PC-9 (cell line): ENCODE results near the gene OR1Q1. TPM values are rescaled to one million over a fixed set of nuclear protein-coding genes. Genes with fewer than 3 reads are reported as not detected.

Source experiments
- Bru-seq: library from RNA; stranded (reverse); fragments of 400-500 nt; gene quantifications from one replicate; lab custom pipeline; 2021; lab: Mats Ljungman, UMichigan
- BruChase-seq, 2 experiments: library from RNA; stranded (reverse); fragments of 400-500 nt; gene quantifications; one replicate each; lab custom pipeline; 2021; lab: Mats Ljungman, UMichigan
- BruUV-seq: library from RNA; stranded (reverse); fragments of 400-500 nt; replicated peaks from 2 replicates; lab custom pipeline; 2021; lab: Mats Ljungman, UMichigan
- CTCF ChIA-PET: fragments of 300-600 bp; sonication (Branson Sonifier 250); formaldehyde crosslinking; loops from one replicate; lab custom pipeline; 2022; ENCODE audit warnings: antibody characterized with exemption; lab: Charles Lee
- POLR2A ChIA-PET: fragments of 300-600 bp; sonication (Branson Sonifier 250); formaldehyde crosslinking; loops from one replicate; lab custom pipeline; 2022; ENCODE audit warnings: antibody characterized with exemption; ENCODE audit not compliant: unreplicated experiment; lab: Charles Lee
- DNase-seq, 2 experiments: peaks; one replicate each; pipeline versions ENCODE4 v3.0.0 to v3.0.0-alpha.2; 2015 to 2022; ENCODE audit warnings: mixed read lengths in 1 of 2
- H2AFZ ChIP-seq: fragments of 200-600 bp; sonication (generic); 2 replicates; pipeline ENCODE4 v1.8.1; 2017; ENCODE audit warnings: antibody characterized with exemption
- H3F3A ChIP-seq: fragments of 200-600 bp; sonication (generic); 2 replicates; pipeline ENCODE4 v1.8.1; 2017; ENCODE audit warnings: antibody characterized with exemption, mild to moderate bottlenecking, low read depth; ENCODE audit not compliant: insufficient read depth
- H3K27ac ChIP-seq: fragments of 200-600 bp; sonication (generic); 2 replicates; pipeline ENCODE4 v1.6.1; 2016; ENCODE audit warnings: mixed run types
- H3K27me3 ChIP-seq: fragments of 200-600 bp; sonication (generic); 2 replicates; pipeline ENCODE4 v1.6.1; 2016; ENCODE audit warnings: low read depth, mixed run types; ENCODE audit not compliant: insufficient read depth
- H3K36me3 ChIP-seq: fragments of 200-600 bp; sonication (generic); 2 replicates; pipeline ENCODE4 v1.6.1; 2016; ENCODE audit warnings: low read depth, mixed run types
- H3K4me1 ChIP-seq: fragments of 200-600 bp; sonication (generic); replicated peaks from 2 replicates; pipeline ENCODE4 v1.6.1; 2016; ENCODE audit warnings: mixed run types; ENCODE audit not compliant: insufficient read depth
- H3K4me2 ChIP-seq: fragments of 200-600 bp; sonication (generic); 2 replicates; pipeline ENCODE4 v1.6.1; 2017; ENCODE audit warnings: mixed run types
- H3K4me3 ChIP-seq: fragments of 200-600 bp; sonication (generic); 2 replicates; pipeline ENCODE4 v1.6.1; 2016; ENCODE audit warnings: mixed run types
- H3K79me2 ChIP-seq: fragments of 200-600 bp; sonication (generic); 2 replicates; pipeline ENCODE4 v1.6.1; 2017; ENCODE audit warnings: low read depth, mixed run types
- H3K9me2 ChIP-seq: fragments of 200-600 bp; sonication (generic); 2 replicates; pipeline ENCODE4 v1.8.1; 2017; ENCODE audit warnings: mild to moderate bottlenecking; ENCODE audit not compliant: insufficient read depth
- H3K9me3 ChIP-seq: fragments of 200-600 bp; sonication (generic); 2 replicates; pipeline ENCODE4 v1.8.1; 2016; ENCODE audit warnings: low read depth; ENCODE audit not compliant: insufficient read depth
- H4K20me1 ChIP-seq: fragments of 200-600 bp; sonication (generic); 2 replicates; pipeline ENCODE4 v1.8.1; 2017; ENCODE audit not compliant: insufficient read depth
- CTCF ChIP-seq: fragments of 200-600 bp; sonication (generic); conservative IDR thresholded peaks from 2 replicates; pipeline ENCODE4 v1.6.1; 2017; ENCODE audit warnings: mixed run types, antibody characterized with exemption, mild to moderate bottlenecking, moderate library complexity
- EZH2 ChIP-seq: fragments of 200-600 bp; sonication (generic); IDR thresholded peaks from 2 replicates; pipeline ENCODE4 v1.8.0; 2017; ENCODE audit warnings: antibody characterized with exemption, low read depth
- intact Hi-C: fragments of 100-400 bp; cut with micrococcal nuclease; formaldehyde crosslinking; loops from one replicate; pipeline ENCODE4 v1.10.0; 2022; ENCODE audit not compliant: unreplicated experiment
- long read RNA-seq: library from polyadenylated mRNA; stranded (forward); transcript quantifications from one replicate; pipeline ENCODE4 v2.0.0, GENCODE V29; 2022
- total RNA-seq: library from RNA; stranded (reverse); gene quantifications from 2 replicates; pipeline ENCODE4 v1.2.3, GENCODE V29; 2021

Gene OR1Q1
- total RNA-seq (not detected in 2 replicates), Bru-seq, nascent RNA (not detected), BruChase-seq, experiment 1, labeled RNA remaining after a 2-hour chase (not detected), BruChase-seq, experiment 2, labeled RNA remaining after a 6-hour chase (not detected)
- long read RNA-seq: 0 reads

GRCh38 chr9:122614362-122614761, at the start of gene OR1Q1:
Gene OR1Q1, plus strand, starts transcription at chr9:122614738. Its CDS starts 0 bp downstream, at chr9:122614738.
- no peak within 1 kb of the TSS for H3K4me2 ChIP-seq
- H3K9me3 ChIP-seq: no peaks in the 10 kb centered on the region
- no TSS peak for BruUV-seq
- H3K4me3 ChIP-seq: no peak within 1 kb of the TSS
- H4K20me1 ChIP-seq: no peaks in the 10 kb centered on the region
- no peaks in the 10 kb centered on the region for H3F3A ChIP-seq
- no peaks in the 10 kb centered on the region for H3K9me2 ChIP-seq
- CTCF ChIA-PET: no interaction called here
- H3K27me3 ChIP-seq: peaks cover 18% of the 10 kb centered on the region; the same call in 1 of the 2 replicates
- DNase-seq: no peak
- H3K79me2 ChIP-seq: no peaks in the 10 kb centered on the region
- H3K36me3 ChIP-seq: no peaks in the 10 kb centered on the region
- no peak for TF ChIP-seq EZH2
- no peak for TF ChIP-seq CTCF
- intact Hi-C loops: no loop called here
- no peaks in the 10 kb centered on the region for H3K4me1 ChIP-seq
- H2AFZ ChIP-seq: no peak within 1 kb of the TSS
- no peak within 1 kb of the TSS for H3K27ac ChIP-seq
- POLR2A ChIA-PET: no interaction called here

GRCh38 chr9:122567901-122568300, 46.6 kb upstream of the OR1Q1 start:
- H3K9me2 ChIP-seq: no peaks in the 10 kb centered on the region
- H2AFZ ChIP-seq: no peak overlapping the region
- H3K36me3 ChIP-seq: no peaks in the 10 kb centered on the region
- H3K27ac ChIP-seq: no peak overlapping the region
- intact Hi-C loops: no loop called here
- no peaks in the 10 kb centered on the region for H4K20me1 ChIP-seq
- H3K27me3 ChIP-seq: peaks cover 22% of the 10 kb centered on the region
- H3F3A ChIP-seq: no peaks in the 10 kb centered on the region
- no peaks in the 10 kb centered on the region for H3K9me3 ChIP-seq
- DNase-seq: no peak
- no peak overlapping the region for H3K4me2 ChIP-seq
- no peaks in the 10 kb centered on the region for H3K79me2 ChIP-seq
- POLR2A ChIA-PET: no interaction called here
- no peaks in the 10 kb centered on the region for H3K4me1 ChIP-seq
- TF ChIP-seq CTCF (no peak), EZH2 (no peak)
- no TSS peak for BruUV-seq
- CTCF ChIA-PET: no interaction called here
- no peak overlapping the region for H3K4me3 ChIP-seq

GRCh38 chr9:122572456-122572855, 42.1 kb upstream of the OR1Q1 start:
- Histone ChIP-seq H4K20me1 (no peaks in the 10 kb centered on the region), H3K36me3 (no peaks in the 10 kb centered on the region), H3K4me2 (no peak overlapping the region), H3K4me1 (no peaks in the 10 kb centered on the region), H3K27me3 (peaks cover 22% of the 10 kb centered on the region), H3K9me2 (no peaks in the 10 kb centered on the region), H3K79me2 (no peaks in the 10 kb centered on the region), H3F3A (no peaks in the 10 kb centered on the region), H3K27ac (no peak overlapping the region), H3K9me3 (no peaks in the 10 kb centered on the region), H2AFZ (no peak overlapping the region), H3K4me3 (no peak overlapping the region)
- BruUV-seq: no TSS peak
- DNase-seq: no peak
- CTCF ChIA-PET: no interaction called here
- POLR2A ChIA-PET: no interaction called here
- TF ChIP-seq EZH2 (no peak), CTCF (no peak)
- intact Hi-C loops: no loop called here
